Measurements from ENCODE around the gene DPH3. TPM values are rescaled to one million over a fixed set of nuclear protein-coding genes. Genes with fewer than 3 reads are reported as not detected.

The DPH3 gene
- total and polyA plus RNA-seq, 10 of the 15 experiments (the other 5 are each of a cell fraction or from before 2014, with no cell fraction given), result 10.8 to 71.8 (median 23.4) TPM

- no peak for TF ChIP-seq SPI1 (IDR thresholded peaks at IDR 0.05; ENCODE audit: borderline replicate concordance, insufficient read depth, low read depth, low read length)
- TF ChIP-seq MEF2B (IDR thresholded peaks at IDR 0.05; ENCODE audit: partially characterized antibody, poor library complexity, severe bottlenecking), result no peak
- no peak for TF ChIP-seq TCF7 (IDR thresholded peaks at IDR 0.05; ENCODE audit: borderline replicate concordance)
- TF ChIP-seq POLR2AphosphoS2 (IDR thresholded peaks at IDR 0.05; ENCODE audit: low read depth, low read length), result no peak
- TF ChIP-seq, protein P1, sequence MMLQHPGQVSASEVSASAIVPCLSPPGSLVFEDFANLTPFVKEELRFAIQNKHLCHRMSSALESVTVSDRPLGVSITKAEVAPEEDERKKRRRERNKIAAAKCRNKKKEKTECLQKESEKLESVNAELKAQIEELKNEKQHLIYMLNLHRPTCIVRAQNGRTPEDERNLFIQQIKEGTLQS (IDR thresholded peaks at IDR 0.05; ENCODE audit: borderline replicate concordance, extremely low read depth, low read depth, low read length), result no peak
- no peak for TF ChIP-seq SIN3A (IDR thresholded peaks at IDR 0.05; ENCODE audit: low read depth, low read length)
- TF ChIP-seq SMC3 (IDR thresholded peaks at IDR 0.05; ENCODE audit: borderline replicate concordance, low read length), result no peak
Measured at GRCh38 chr3:16248556-16248955, 16.2 kb downstream of the DPH3 start (continued).

GRCh38 chr3:16247282-16248061 lies 17.3 kb downstream of the DPH3 start:
- in situ Hi-C loops (cut with MboI) (loop anchor here (5.0 to 10.0 kb wide), 4 partner anchors 200 to 1043 kb away; partner anchors contain the start of gene CAPN7), intact Hi-C loops (cut with micrococcal nuclease; ENCODE audit: unreplicated experiment) (loop anchor here (1.0 kb wide), 4 partner anchors 69 to 617 kb away; no protein-coding TSS in a partner anchor)
- peak overlapping the region; percentile 44 for H3K9ac ChIP-seq (ENCODE audit: control insufficient read depth, insufficient read depth, low read length)
- FAIRE-seq (peak; percentile 92), DNase-seq (ENCODE audit: low read depth, low spot score) (peak; percentile 43), ATAC-seq (peak; percentile 94)
- ChIA-PET CTCF (interaction anchor here (0.5 to 2.3 kb wide), 27 partner anchors 11 to 1044 kb away, joined by 3 to 35 read pairs (median 4); partner anchors contain the start of genes DPH3 and OXNAD1), SMC1A (ENCODE audit: uncharacterized antibody, unreplicated experiment) (interaction anchor here (0.7 to 4.0 kb wide), 7 partner anchors 14 to 431 kb away, joined by 3 to 38 read pairs (median 5); no protein-coding TSS in a partner anchor), POLR2A (interaction anchor here (0.5 to 1.5 kb wide), 3 partner anchors 17 to 653 kb away, joined by 3 to 4 read pairs (median 3); no protein-coding TSS in a partner anchor), RAD21 (ENCODE audit: unreplicated experiment) (interaction anchor here (0.7 to 1.4 kb wide), 11 partner anchors 18 to 617 kb away, joined by 3 to 10 read pairs (median 4); partner anchors contain the start of genes DPH3 and OXNAD1)
- no peaks in the 10 kb centered on the region for H3K9me3 ChIP-seq (replicated peaks; ENCODE audit: control insufficient read depth, insufficient read depth, low read length)
- no peak overlapping the region for H3K4me3 ChIP-seq
- no peaks in the 10 kb centered on the region for H4K20me1 ChIP-seq (ENCODE audit: control insufficient read depth, insufficient read depth)
- H3K27ac ChIP-seq (ENCODE audit: control insufficient read depth, insufficient read depth), result no peak overlapping the region
- WGBS (ENCODE audit: insufficient coverage, insufficient replicate concordance, low lambda C conversion rate, missing lambda C conversion rate), result under 1% methylated on average over 17 of the region's 17 CpGs
- no peaks in the 10 kb centered on the region for H3K36me3 ChIP-seq (ENCODE audit: control insufficient read depth in 2 of 2, insufficient read depth in 2 of 2, low read length in 1 of 2)
- H3K79me2 ChIP-seq (ENCODE audit: control insufficient read depth, insufficient read depth, low read length), result no peaks in the 10 kb centered on the region
- H3K4me2 ChIP-seq (ENCODE audit: control insufficient read depth, insufficient read depth), result peak overlapping the region; percentile 92
- H2AFZ ChIP-seq (ENCODE audit: control insufficient read depth, low read depth, low read length), result peak overlapping the region; percentile 92
- H3K27me3 ChIP-seq (replicated peaks in 1 of 2; ENCODE audit: control insufficient read depth in 2 of 2, insufficient read depth in 2 of 2, low read length in 1 of 2), result no peaks in the 10 kb centered on the region
- no TSS peak for BruUV-seq (replicated peaks)
- H3K4me1 ChIP-seq (ENCODE audit: control insufficient read depth, insufficient read depth, low read length), result peaks cover 7% of the 10 kb centered on the region
- peak; percentile 61 for TF ChIP-seq PKNOX1 (IDR thresholded peaks at IDR 0.05)
- TF ChIP-seq ZNF24 (IDR thresholded peaks at IDR 0.05), result peak; percentile 28; the same call in 1 of the 2 replicates
- peak; percentile 61 to 72 for TF ChIP-seq IKZF2 (IDR thresholded peaks at IDR 0.05)
- TF ChIP-seq BCL11A (IDR thresholded peaks at IDR 0.05; ENCODE audit: low read depth, low read length), result no peak
- peak; percentile 15; the same call in 1 of the 2 replicates for TF ChIP-seq RFX5 (IDR thresholded peaks at IDR 0.05; ENCODE audit: low read depth, low read length)
- TF ChIP-seq BACH1 (IDR thresholded peaks at IDR 0.05; ENCODE audit: borderline replicate concordance), result no peak
- no peak for TF ChIP-seq HCFC1 (IDR thresholded peaks at IDR 0.05; ENCODE audit: low read length)
- TF ChIP-seq BCL3 (IDR thresholded peaks at IDR 0.05; ENCODE audit: borderline replicate concordance, insufficient read depth, low read depth, low read length, poor library complexity, severe bottlenecking), result no peak
- TF ChIP-seq, protein P1 (IDR thresholded peaks at IDR 0.05; ENCODE audit: borderline replicate concordance, extremely low read depth, low read depth, low read length), result no peak
- no peak for TF ChIP-seq MEF2A (IDR thresholded peaks at IDR 0.05; ENCODE audit: insufficient read depth, low read depth, low read length)
- no peak for TF ChIP-seq CBFB (IDR thresholded peaks at IDR 0.05; ENCODE audit: low read depth)

All from GM12878 (cell line).